DMS 273 (cell line): ENCODE data around the gene COPS4.
A peak's percentile ranks its signal among the peaks of the same experiment; 100 is the strongest.
"Not testable (repeated sequence)": the region's sequence is repeated elsewhere in the genome, so short reads cannot be mapped to it uniquely, and the experiment has no call there.

Experiments used
- DNase-seq: peaks from one replicate; lab custom pipeline; 2025; ENCODE audit not compliant: unreplicated experiment; lab: John Stamatoyannopoulos, UW

COPS4 gene

DNA sequence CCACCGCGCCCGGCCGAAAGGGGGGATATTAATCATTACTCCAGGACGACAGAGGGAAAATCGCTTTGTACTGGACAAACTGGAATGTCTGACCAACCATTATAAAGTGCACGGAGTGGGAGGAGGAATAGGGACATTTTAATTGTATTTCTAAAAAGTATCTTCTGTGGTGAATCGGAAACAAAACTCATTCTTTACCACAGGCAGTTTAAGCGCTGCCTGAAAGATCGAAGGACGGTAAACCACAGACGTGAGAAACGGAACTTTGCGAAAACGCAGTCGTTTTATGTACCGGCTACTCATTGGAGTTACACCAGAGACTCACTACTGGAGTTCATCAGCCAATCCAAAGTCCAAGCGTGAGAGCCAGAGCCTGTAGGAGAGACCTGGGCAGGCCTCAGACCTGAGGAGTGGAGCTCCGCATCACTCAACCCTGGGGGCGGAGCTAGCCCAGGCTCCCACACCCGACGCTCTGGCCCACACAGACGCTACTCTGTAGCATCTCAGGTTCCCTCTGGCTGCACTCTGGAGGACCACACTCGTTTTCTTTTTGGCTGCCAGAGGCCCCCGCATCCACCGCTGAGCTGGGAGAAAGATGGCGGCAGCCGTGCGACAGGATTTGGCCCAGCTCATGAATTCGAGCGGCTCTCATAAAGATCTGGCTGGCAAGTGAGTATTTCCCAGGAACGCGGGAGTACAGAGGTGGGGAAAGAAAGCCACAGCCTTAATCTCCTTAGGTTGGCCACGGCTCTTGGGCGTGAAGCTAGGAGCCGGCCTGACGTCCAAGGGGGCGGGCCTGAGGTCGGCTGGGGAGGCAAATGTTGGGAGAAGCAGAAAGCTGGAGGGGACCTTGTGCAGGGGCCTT, at the start of gene COPS4:
COPS4 (plus strand) TSS at position 554 of the 865 bp plus-strand sequence; CDS start at position 596, 42 bp downstream.
- peak; percentile 99 for DNase-seq

DNA sequence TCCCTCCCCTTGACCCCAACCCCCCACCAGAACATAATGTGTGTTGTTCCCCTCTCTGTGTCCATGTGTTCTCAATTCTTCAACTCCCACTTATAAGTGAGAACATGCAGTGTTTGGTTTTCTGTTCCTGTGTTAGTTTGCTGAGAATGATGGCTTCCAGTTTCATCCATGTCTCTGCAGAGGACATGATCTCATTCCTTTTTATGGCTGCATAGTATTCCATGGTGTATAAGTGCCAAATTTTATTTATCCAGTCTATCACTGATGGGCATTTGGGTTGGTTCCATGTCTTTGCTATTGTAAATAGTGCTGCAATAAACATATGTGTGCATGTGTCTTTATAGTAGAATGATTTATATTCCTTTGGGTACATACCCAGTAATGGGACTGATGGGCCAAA, 47.5 kb upstream of the COPS4 start:
- DNase-seq, result not testable (repeated sequence)

DNA sequence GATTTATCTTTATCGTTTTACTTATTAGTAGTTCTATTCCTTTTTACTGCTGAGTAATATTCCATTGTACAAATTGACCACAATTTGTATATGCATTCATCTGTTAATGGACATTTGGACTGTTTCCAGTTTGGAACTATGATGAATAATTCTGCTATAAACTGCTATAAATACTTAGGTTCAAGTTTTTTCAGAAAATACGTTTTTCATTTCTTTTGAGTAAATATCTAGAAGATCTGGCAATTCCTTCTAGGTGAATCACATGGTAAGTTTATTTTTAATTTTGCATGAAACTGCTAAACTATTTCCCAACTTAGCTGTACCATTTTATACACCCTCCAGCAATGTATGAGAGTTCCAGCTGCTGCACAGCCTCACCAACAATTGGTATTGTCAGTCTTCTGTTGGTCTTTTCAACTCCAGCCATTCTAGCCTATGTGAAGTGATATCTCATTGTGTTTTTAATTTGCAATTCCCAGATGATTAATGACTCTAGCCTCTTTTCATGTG, 46.6 kb upstream of the COPS4 start:
- DNase-seq, result no peak

DNA sequence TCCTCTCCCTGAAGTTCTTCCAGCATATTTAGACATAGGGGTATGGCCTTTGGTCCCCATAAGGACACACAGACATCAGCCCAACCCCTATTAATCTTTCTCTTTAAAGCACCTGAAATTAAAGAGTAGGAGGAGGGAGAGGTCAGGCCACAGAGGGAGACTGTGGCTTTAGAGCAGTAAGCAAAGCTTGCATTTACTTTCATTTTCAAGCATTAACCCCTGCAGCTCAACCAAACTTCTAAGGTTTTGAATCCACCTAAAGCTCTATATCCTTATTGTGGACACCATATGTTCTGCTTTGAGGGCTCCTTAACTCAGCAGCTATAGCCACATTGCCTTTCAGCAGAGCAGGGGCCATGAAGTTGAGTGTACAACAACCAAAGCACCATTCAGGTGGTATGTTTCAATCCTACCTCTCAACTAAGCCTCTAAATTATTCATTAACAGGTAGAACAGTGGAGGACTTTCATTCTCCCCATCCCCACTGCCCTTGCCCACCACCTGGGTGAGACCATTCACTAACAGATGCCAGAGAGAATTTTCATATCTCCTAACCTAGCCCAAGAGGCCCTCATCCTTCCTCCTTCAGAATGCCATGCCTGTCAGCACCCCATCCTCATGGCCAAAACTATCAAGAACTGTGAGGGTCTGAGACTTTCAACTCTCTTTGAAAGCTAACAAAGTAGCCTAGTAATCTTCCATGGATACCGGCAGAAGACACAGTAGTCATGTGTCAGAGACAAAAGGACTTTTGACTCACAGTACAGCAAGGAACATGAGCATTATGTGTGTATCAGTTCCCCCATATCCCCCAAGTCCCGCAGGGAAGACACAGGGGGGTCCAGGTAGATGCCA, 45.2 kb upstream of the COPS4 start:
- no peak for DNase-seq

DNA sequence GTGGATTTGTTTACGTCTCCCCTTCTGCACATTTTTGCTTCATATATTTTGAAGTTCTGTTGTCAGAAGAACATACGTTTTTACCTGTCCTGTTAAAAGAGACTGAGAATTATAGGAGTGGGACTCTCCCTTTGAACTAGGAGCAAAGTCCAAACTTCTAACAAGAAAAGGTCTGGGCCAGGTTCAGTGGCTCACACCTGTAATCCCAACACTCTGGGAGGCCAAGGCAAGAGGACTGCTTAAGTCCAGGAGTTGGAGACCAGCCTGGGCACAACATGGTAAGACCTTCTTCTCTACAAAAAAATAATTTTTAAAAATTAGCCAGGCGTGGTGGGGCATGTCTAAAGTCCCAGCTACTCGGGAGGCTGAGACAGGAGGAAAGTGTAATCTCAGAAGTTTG, 40.1 kb upstream of the COPS4 start:
- no peak for DNase-seq

DNA sequence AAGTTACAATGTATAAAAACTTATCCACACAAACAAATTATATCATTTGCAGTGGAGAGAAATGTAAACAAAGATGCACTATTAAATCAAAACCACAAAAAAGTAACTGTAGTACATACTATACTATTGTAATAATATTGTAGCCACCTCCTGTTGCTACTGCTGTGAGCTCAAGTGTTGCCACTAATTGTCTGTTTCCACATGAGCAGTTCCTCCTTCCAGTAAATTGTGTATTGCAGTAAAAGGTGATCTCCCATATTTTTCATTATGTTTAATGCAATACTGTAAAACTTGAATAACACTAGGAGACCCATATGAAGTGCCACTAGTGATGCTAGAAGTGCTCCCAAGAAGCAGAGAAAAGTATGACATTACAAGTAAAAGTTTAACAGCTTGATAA, 36.1 kb upstream of the COPS4 start:
- peak; percentile 12 for DNase-seq

DNA sequence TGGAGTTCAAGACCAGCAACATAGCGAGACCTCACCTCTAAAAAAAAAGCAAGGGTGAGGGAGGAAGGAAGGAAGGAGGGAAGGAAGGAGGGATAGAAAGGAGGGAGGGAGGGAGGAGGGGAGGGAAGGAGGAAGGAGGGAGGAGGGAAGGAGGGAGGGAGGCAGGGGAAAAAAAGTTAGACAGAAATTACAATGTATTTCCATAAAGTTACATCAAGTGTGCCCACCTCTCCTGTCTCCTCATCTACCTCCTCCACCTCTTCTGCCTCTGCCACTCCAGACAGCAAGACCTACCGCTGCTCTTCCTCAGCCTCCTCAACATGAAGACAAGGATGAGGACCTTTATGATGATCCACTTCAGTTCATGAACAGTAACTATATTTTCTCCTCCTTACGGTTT, 32.7 kb upstream of the COPS4 start:
- no peak for DNase-seq

DNA sequence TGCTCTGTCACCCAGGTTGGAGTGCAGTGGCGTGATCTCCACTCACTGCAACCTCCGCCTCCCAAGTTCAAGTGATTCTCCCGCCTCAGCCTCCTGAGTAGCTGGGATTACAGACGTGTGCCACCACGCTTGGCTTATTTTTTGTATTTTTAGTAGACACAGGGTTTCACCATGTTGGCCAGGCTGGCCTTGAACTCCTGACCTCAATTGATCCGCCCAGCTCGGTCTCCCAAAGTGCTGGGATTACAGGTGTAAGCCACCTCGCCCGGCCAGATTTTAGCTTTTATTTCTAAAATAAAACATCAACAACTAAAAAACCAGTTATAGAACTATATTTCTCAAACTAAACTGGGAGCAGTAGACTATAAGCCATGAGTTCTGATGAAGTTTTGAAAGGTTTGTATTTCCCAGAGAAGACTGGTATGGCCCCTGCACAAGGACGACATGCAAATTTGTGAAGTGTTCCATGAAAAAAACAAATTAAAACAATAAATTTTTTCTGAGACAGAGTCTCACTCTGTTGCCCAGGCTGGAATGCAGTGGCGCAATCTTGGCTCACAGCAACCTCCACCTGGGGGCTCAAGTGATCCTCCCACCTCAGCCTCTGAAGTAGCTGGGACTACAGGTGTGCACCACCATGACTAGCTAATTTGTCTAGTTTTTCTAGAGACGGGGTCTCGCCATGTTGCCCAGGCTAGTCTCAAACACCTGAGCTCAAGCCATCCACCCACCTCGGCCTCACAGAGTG, 31.8 kb upstream of the COPS4 start:
- not testable (repeated sequence) for DNase-seq

DNA sequence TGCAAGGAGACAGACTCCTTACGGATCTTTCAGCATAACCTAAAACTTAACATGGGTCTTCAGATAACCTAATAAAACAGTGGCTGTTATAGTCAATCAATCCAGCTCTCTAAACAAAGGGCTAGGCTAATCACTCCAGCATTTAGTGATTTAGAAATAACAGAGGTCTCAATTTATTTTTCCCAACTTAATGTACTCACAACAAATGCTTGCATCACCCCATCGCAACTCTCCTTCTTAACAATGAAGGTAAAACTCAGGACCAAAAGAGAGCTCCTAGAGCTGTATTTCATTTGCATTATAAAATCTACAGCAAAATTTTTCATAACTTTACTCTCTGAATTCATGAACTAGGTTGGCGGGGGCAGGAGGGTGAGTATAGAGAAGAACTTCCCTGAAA, 25.5 kb upstream of the COPS4 start:
- DNase-seq, result no peak

DNA sequence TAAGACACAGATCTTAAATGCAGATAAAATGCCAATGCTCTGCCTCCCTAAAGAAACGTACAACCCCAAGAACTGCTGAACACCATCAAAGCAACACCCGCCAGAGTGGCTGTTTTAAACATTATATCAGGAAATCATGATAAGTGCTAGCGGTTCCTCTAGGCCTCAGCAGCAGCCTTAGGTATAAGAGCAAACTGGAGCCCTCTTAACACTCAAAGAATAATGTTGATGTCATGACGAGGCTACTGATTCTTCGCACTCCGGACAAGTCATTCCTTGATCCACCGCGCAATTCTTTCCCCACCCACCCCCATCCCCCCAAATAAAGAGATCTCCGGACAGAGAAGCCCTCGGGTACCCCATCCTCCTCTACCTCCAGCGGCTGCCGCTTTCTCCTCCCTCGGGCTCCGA, 24.9 kb upstream of the COPS4 start:
- peak; percentile 49 for DNase-seq

DNA sequence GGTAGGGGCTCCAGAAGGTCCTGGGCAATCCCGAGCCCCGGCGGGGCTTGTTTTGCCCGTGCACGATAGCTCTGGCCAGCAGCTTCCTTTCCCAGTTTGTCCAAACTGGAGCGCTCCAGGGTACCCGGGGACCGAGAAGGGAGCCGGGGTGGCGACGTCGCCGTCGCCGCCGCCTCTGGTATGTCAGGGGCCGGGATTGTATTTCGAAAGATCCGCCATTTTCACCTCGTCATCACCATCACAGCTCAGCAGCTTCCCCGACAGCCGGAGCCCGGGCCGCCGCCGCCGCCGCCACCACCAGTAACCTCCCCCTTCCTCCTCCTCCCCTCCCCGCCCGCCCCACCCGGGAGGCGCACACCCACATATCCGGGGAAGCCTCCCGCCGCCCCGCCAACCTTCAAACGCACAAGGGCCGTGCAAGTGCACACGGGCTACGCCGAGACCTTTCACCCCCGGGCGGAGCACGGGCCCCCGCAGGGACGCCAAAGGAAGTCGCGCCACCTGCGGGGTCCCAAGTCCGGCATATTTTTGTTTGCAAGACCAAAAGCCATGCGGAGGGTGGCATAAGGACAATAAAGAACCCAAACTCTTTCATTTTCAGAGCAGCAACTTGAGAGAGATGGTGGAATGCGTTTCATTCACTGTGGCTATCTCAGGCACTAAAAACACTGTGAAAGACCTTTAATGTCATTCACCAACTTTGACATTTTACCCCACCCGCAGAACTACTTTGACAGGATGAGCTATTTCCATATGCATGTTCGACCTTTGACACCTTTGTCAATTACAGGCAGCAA, 24.3 kb upstream of the COPS4 start, which contains the start of gene LIN54:
LIN54 (minus strand) TSS at position 302 of the 797 bp plus-strand sequence. CDS start 25,979 bp downstream, outside the sequence.
- peak; percentile 71 for DNase-seq

DNA sequence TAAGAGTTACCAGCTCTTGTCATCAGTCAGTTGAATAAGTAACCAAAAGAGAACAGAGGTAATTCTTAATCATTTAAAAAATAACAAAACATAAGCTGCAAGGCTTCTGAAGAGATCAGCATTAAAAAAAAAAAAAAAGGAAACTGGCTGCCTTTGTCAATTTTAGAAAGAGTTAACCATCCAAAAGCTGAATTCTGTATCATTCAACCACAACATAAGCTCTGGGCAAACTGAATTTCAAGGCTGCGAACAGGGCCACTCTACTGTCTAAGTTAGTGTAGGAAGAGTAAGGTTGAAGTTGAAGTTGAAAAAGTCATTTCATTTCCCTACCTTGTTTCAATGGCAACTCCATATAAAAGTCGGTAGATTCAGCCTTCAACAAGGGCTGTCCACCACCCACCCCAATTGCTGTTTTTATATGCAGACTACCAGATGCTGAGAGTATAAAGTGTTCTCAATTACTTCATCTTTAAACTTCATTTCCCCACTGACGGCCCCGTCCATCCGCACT, 23.2 kb upstream of the COPS4 start:
- no peak for DNase-seq

DNA sequence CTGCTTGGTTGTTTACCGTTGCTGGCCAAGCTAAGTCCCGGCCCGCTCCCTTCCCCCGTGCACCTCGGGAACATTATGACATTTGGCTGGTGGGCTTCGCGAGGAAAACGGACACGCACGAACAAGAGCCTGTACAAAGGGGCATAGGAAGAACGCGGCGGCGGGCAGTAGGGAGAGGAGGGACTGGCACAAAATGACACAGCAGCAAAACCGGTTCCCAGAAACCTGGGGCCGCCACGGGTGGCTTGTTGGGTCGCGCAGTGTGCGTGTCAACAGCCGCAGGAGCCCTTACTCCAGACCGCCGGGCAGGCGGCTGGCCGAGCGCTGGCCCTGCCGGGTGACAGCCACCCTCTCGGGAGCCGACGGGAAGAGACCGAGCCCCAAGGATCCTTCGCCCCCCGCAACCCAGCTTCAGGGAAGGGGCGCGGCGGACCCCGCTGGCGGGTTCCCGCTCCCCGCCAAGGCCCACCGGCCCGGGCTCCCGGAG, 22.7 kb upstream of the COPS4 start:
- DNase-seq, result peak; percentile 58

DNA sequence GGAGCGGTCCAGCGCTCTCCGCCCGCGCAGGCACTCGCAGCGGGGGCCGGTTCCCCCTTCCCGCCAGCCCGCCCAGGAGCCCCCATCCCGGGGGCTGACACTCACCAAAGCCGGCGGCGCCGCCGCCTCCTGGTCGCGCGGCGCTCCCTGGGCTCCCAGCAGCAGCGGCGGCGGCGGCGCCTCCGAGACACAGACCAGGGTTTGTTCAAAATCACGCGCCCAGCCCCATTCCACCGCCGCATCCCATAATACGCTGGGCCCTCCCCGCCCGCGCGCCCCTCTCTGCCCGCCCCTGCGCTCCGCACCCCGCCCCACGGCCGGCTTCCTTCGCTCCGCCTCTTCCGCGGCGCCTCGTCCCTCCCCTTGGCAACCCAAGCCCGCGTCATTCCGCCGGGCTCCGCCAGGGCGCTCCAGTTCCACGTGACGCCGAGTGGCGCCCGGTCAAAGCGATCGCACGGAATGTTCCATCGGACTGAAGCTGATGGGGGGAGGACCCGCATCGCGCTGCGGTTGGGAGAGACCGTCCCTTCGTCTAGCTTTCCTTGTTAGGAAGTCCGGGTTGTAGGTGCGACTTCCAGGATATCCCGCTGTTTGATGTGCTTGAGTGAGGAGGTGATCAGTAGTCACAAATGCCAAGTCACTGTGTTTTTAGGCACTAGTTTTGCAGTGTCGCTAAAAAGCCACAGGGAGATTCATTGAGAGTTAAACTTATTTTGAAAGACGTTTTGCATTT, 22.1 kb upstream of the COPS4 start:
- peak; percentile 98 for DNase-seq

DNA sequence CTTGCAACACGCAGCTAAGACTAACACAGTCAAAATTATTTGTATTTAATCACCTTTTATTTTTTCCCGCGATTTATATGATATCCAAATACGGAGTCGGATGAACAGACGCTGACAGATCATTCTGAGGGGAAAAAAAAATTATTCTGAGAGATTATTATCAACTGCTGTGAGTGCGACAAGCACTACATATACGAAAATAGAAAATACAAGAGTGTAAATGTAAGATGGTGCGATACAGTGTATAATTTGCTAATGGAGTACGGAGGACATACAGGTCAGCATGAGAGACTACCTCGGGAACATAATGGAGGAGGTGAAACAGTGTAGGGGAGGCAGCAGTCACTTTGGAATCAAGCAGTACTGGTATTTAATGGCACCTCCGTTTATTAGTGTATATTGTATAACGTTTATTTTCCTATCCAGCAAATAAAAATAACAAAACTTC, 21.5 kb upstream of the COPS4 start:
- peak; percentile 39 for DNase-seq

DNA sequence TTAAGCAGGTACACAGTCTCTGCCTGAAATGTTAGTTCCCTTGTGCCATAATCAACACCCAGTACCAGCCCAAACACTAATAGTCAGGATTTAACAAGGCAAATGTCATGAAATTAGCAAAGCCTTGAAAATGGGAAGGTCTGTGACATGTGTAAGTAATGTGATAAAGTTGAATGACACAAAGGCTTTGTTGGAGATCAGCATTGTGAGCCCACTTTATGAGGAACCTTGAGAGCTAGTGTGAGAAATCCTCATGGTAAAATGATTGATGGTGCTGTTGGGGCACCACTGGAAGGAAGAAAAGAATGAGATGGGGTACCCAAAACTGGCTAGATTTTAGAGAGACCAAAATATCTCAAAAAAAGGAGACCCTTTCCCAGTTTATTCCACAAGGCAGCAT, 21.1 kb upstream of the COPS4 start:
- DNase-seq, result peak; percentile 33

DNA sequence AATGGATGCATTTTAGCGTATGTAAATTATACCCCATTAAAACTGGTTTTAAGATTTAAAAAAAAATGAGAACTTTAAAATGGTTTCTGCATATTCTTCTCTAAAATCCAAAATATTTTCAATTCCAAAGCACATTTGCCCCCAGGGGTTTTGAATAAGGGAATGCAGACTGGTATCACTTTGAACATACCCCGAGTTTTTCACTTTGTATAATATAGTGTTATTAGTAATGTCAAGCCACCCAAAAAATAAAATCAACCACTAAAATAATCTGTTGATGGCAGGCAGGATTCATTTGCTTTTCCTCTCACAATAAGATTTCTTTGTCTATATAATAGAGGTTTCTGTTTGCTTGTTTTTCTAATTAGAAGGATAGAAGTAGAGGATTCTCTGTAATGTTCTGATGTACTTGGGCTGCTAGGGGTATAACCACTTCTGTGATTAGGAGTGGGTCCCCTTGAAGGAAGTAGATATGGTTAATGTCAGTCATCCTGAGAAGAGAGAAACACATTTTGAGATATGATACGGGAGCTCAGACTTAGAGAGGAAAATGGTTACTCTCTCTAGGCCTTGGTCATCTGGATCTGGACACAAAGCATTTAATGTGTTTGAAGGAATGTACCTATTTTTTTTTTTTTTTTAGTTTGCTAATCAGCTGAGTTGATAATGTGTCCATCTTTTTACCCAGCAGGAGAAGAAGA, 15.0 kb upstream of the COPS4 start:
- no peak for DNase-seq

DNA sequence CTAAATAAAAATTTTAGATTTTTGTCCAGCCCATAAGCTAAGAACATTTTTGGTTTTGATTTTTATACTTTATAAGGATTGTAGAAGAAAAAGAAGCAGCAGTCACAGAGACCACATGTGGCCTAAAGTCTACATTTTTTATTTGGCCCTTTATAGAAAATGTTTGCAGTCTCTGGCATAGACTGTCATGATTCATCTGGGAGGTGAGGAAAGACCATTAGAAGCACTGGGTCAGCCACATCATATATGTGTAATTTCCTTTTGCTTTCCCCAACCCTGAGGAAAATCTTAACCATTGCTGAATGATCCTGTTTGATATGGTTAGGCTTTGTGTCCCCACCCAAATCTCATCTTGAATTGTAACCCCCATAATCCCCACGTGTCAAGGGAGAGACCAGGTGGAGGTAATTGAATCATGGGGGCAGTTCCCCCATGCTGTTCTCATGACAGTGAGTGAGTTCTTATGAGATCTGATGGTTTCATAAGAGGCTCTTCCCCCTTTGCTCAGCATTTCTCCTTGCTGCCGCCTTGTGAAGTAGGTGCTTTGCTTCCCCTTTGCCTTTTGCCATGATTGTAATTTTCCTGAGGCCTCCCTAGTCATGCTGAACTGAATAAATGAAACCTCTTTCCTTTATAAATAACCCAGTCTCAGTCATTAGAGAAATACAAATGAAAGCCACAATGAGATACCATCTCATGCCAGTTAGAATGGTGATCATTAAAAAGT, 12.1 kb upstream of the COPS4 start:
- DNase-seq, result no peak
